Ascending aorta (tissue), 2 donors: ENCODE data around the gene F11R. TPM values are rescaled to one million over a fixed set of nuclear protein-coding genes. Genes with fewer than 3 reads are reported as not detected.
"Not testable (repeated sequence)": the region's sequence is repeated elsewhere in the genome, so short reads cannot be mapped to it uniquely, and the experiment has no call there.

Experiments used
- DNase-seq, 2 donors: peaks; one replicate each; pipeline ENCODE4 v3.0.0-alpha.2; 2019; ENCODE audit warnings: low spot score in 2 of 2
- H3K27ac ChIP-seq, 2 donors: fragments of 200-600 bp; sonication (generic); one replicate each; pipeline ENCODE4 v1.5.1; 2016 to 2017; ENCODE audit warnings: mild to moderate bottlenecking in 1 of 2
- H3K27me3 ChIP-seq: fragments of 200-600 bp; sonication (generic); one replicate; pipeline ENCODE4 v1.5.1; 2017
- H3K36me3 ChIP-seq, 2 donors: fragments of 200-600 bp; sonication (generic); one replicate each; pipeline ENCODE4 v1.5.1; 2016
- H3K4me1 ChIP-seq, 2 donors: fragments of 200-600 bp; sonication (generic); one replicate each; pipeline ENCODE4 v1.5.1; 2016 to 2017; ENCODE audit warnings: mild to moderate bottlenecking in 1 of 2
- H3K4me3 ChIP-seq, 2 donors: fragments of 200-600 bp; sonication (generic); one replicate each; pipeline ENCODE4 v1.5.1; 2016 to 2017; ENCODE audit warnings: mild to moderate bottlenecking in 1 of 2
- H3K9me3 ChIP-seq, 2 donors: fragments of 200-600 bp; sonication (generic); one replicate each; pipeline ENCODE4 v1.5.1; 2016
- intact Hi-C: fragments of 100-400 bp; cut with DNase I; formaldehyde crosslinking; loops from one replicate; pipeline ENCODE4 v1.15.1; 2023
- total RNA-seq: library from RNA; depleted of rRNA; stranded (reverse); fragments of >200 nt; gene quantifications from one replicate; pipeline ENCODE4 v1.1.0, GENCODE V29; 2016
- TF ChIP-seq, protein P1 (sequence below), 3 experiments: fragments of 200-600 bp in 2 of 3; fragments of 450-650 bp in 1 of 3; sonication (generic) in 2 of 3; IDR thresholded peaks; one replicate each; pipeline ENCODE4 v1.5.1; 2016 to 2019; ENCODE audit warnings: antibody characterized with exemption in 3 of 3, mild to moderate bottlenecking in 1 of 3, moderate library complexity in 1 of 3

Gene F11R
- total RNA-seq, 1 donor from 2014 or later: 19.9 TPM

DNA sequence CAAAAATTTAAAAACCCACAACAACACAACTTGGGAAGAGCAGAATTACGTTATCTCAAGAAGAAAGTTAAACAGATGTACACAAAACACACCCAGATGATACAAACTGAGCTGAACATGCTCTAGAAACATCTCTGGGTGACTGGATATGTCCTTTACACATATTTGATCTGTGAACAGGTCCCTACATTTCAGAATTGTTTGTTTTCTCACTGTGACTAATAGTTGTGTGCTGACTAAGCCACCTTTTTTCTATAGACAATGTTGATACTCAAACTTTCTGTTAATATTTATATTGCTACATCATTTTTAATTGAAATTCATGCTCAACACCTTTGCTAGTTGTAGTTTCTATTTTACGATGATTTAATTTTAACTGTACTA lies 1.0 kb upstream of the F11R start:
- Histone ChIP-seq H3K4me3 (no peak overlapping the region), H3K27me3 (no peaks in the 10 kb centered on the region), H3K36me3 (no peaks in the 10 kb centered on the region), H3K4me1 (peaks cover 0 to 13% of the 10 kb centered on the region in 2 donors), H3K27ac (no peak overlapping the region), H3K9me3 (no peaks in the 10 kb centered on the region)
- no peak for DNase-seq
- TF ChIP-seq, protein P1, sequence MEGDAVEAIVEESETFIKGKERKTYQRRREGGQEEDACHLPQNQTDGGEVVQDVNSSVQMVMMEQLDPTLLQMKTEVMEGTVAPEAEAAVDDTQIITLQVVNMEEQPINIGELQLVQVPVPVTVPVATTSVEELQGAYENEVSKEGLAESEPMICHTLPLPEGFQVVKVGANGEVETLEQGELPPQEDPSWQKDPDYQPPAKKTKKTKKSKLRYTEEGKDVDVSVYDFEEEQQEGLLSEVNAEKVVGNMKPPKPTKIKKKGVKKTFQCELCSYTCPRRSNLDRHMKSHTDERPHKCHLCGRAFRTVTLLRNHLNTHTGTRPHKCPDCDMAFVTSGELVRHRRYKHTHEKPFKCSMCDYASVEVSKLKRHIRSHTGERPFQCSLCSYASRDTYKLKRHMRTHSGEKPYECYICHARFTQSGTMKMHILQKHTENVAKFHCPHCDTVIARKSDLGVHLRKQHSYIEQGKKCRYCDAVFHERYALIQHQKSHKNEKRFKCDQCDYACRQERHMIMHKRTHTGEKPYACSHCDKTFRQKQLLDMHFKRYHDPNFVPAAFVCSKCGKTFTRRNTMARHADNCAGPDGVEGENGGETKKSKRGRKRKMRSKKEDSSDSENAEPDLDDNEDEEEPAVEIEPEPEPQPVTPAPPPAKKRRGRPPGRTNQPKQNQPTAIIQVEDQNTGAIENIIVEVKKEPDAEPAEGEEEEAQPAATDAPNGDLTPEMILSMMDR (IDR thresholded peaks at IDR 0.05): no peak
- intact Hi-C loops: no loop called here

DNA sequence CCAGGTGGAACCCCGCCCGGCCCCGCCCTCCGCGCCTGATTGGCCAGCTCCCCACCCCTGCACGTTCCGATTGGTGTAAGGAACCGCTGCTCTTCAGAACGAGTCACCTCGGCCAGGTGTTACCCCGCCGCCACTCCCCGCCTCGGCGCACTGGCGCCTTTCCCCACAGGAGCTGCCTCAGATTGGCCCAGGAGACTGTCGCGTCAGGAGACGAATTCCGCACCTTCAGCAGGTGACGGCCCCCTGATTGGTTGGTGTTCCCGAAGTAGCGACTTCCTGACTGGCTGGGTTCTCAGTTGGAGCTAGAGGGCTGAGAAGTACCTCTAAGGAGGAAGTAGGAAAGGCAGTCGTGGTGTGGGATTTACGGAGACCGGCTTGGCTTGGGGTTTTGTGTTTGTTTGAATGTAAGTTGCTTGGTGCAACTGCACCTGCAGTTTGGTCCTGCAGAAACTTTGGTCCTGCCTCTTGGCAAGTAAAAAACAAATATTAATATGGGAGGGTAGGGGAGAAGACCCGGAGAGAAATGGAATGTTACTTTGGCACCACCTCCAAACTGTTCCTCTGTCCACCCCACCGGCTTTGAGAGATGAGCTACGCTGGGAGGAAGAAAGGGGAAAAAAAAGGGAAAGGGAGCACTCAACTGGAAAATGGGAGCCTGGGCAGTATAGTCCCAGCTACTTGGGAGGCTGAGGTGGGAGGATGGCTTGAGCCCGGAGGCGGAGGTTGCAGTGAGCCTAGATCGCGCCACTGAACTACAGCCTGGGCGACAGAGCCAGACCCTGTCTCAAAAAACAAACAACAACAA lies 415 bp upstream of the F11R start:
- H3K27ac ChIP-seq: no peak overlapping the region
- H3K9me3 ChIP-seq: no peaks in the 10 kb centered on the region
- DNase-seq: peak; percentile 33 to 80
- H3K27me3 ChIP-seq: no peaks in the 10 kb centered on the region
- TF ChIP-seq, protein P1 (IDR thresholded peaks at IDR 0.05): no peak
- peaks cover 0 to 13% of the 10 kb centered on the region in 2 donors for H3K4me1 ChIP-seq
- intact Hi-C loops: no loop called here
- peak overlapping the region; percentile 62 to 70 for H3K4me3 ChIP-seq
- H3K36me3 ChIP-seq: no peaks in the 10 kb centered on the region

DNA sequence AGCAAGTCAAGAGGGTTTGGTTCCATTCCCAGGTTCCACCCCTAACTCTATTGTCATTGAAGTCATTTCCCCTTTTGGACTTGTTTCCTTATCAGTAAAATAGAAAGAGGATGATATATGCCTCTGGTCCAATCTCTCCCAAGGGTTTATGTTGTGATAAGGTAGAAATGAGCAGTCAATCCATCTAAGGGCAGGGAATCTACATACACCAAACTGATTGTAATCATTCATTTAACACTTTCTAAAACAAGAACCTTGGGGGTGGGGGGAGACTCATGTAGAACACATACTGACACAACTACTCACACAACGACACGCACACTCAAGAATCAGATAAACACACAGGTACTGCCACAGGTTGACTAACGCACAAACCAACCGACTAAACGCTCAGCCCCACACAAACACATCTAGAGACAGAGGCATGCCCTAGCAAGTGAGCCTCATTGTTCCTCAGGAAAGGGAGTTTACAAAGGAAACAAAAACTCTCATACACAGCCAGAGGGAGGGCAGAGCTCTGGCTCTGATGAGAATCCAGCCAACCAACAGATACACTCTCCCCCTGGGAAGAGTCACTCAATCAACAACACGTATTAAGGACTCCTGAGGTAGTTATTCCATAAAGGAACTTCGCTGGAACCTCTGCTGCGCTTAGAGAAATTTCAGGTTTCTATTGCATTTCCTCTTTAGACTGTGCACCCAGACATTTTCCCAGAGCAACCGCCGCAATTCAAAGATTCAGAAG lies 1.0 kb downstream of the F11R start:
- Histone ChIP-seq H3K27me3 (no peaks in the 10 kb centered on the region), H3K4me3 (peak overlapping the region; percentile 62 to 70), H3K4me1 (peaks cover 0 to 13% of the 10 kb centered on the region in 2 donors), H3K36me3 (no peaks in the 10 kb centered on the region), H3K9me3 (no peaks in the 10 kb centered on the region), H3K27ac (peak overlapping the region in 1 of 2 donors; percentile 70)
- no peak for DNase-seq
- intact Hi-C loops: no loop called here
- TF ChIP-seq, protein P1 (IDR thresholded peaks at IDR 0.05): no peak

DNA sequence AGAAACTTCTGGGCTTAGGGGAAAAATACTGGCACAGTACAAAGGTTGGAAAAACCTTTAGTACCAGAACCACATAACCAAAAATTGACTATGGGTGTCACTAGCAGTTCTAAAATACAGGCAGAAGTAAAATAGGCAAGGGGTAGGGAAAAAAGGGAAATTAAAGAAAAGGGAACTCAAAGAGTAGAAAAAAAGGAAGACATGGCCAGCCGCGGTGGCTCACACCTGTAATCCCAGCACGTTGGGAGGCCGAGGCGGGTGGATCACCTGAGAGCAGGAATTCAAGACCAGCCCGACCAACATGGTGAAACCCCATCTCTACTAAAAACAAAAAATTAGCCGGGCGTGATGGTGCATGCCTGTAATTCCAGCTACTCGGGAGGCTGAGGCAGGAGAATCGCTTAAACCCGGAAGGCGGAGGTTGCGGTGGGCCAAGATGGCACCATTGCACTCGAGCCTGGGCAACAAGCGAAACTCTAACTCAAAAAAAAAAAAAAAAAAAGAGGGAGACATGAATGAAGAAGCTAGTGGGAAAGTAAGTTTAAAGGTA lies 1.8 kb downstream of the F11R start:
- H3K27ac ChIP-seq, H3K4me3 ChIP-seq, H3K9me3 ChIP-seq, H3K36me3 ChIP-seq, H3K27me3 ChIP-seq, DNase-seq, intact Hi-C loops: not testable (repeated sequence)
- peaks cover 0 to 13% of the 10 kb centered on the region in 2 donors for H3K4me1 ChIP-seq

DNA sequence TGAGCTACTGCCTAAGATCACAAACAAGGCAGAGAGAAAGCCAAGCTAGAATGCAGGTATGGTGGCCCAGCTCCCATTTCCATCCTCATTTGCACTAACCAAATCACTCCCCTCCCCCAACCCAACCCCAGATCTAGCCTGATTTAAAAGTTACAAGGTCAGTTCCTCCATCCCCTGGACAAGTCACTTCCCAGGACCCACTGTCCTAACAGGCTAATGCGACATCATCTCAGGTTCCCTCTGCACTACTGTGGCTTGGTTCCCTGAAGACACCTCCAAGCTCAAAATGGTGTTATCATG lies 2.4 kb downstream of the F11R start:
- no peak overlapping the region for H3K4me3 ChIP-seq
- no peaks in the 10 kb centered on the region for H3K36me3 ChIP-seq
- H3K9me3 ChIP-seq: no peaks in the 10 kb centered on the region
- H3K4me1 ChIP-seq: peaks cover 0 to 13% of the 10 kb centered on the region in 2 donors
- TF ChIP-seq, protein P1 (IDR thresholded peaks at IDR 0.05): no peak
- DNase-seq: no peak
- H3K27me3 ChIP-seq: no peaks in the 10 kb centered on the region
- no peak overlapping the region for H3K27ac ChIP-seq
- intact Hi-C loops: no loop called here
